DMS79 (cell line): ENCODE results near the gene MPZL1.
"Not testable (repeated sequence)": the region's sequence is repeated elsewhere in the genome, so short reads cannot be mapped to it uniquely, and the experiment has no call there.

Experiments
- DNase-seq: peaks from one replicate; lab custom pipeline; 2025; lab: John Stamatoyannopoulos, UW

The MPZL1 gene

GRCh38 chr1:167719715-167720421 lies 1.9 kb upstream of the MPZL1 start:
- DNase-seq, result not testable (repeated sequence)

GRCh38 chr1:167720965-167721616 lies 691 bp upstream of the MPZL1 start:
- no peak for DNase-seq

- DNase-seq, result peak; percentile 30
These were observed 529 bp downstream of the MPZL1 start for GRCh38 chr1:167722152-167722869.

GRCh38 chr1:167722870-167723251 lies 1.1 kb downstream of the MPZL1 start:
- no peak for DNase-seq

GRCh38 chr1:167723707-167724323 lies 2.0 kb downstream of the MPZL1 start:
- DNase-seq, result no peak

- no peak for DNase-seq
These were observed 4.2 kb downstream of the MPZL1 start for GRCh38 chr1:167726008-167726407.

- no peak for DNase-seq
These were observed 7.1 kb downstream of the MPZL1 start for GRCh38 chr1:167728818-167729410.

- no peak for DNase-seq
These were observed 12.4 kb downstream of the MPZL1 start for GRCh38 chr1:167734227-167734626.

GRCh38 chr1:167734841-167735240 lies 13.1 kb downstream of the MPZL1 start:
- no peak for DNase-seq

GRCh38 chr1:167737169-167737568 lies 15.4 kb downstream of the MPZL1 start:
- DNase-seq, result peak; percentile 72

GRCh38 chr1:167738158-167738557 lies 16.4 kb downstream of the MPZL1 start:
- no peak for DNase-seq

GRCh38 chr1:167739752-167740151 lies 18.0 kb downstream of the MPZL1 start:
- DNase-seq, result no peak

- DNase-seq, result not testable (repeated sequence)
These were observed 19.3 kb downstream of the MPZL1 start for GRCh38 chr1:167741103-167741502.

GRCh38 chr1:167742392-167743057 lies 20.7 kb downstream of the MPZL1 start:
- DNase-seq, result not testable (repeated sequence)

- no peak for DNase-seq
These were observed 23.1 kb downstream of the MPZL1 start for GRCh38 chr1:167744901-167745300.

- no peak for DNase-seq
These were observed 24.4 kb downstream of the MPZL1 start for GRCh38 chr1:167746013-167746672.

GRCh38 chr1:167746988-167747655 lies 25.3 kb downstream of the MPZL1 start:
- no peak for DNase-seq

- no peak for DNase-seq
These were observed 26.2 kb downstream of the MPZL1 start for GRCh38 chr1:167747988-167748387.

GRCh38 chr1:167748906-167749305 lies 27.1 kb downstream of the MPZL1 start:
- no peak for DNase-seq

GRCh38 chr1:167749741-167750140 lies 28.0 kb downstream of the MPZL1 start:
- no peak for DNase-seq

- no peak for DNase-seq
These were observed 28.9 kb downstream of the MPZL1 start for GRCh38 chr1:167750641-167751040.
